GM18508 (cell line): ENCODE measurements around the gene FXN.

Experiments
- ATAC-seq: cut with Tn5 transposase; IDR thresholded peaks from one replicate; pipeline ENCODE4 v1.9.1; 2021; ENCODE audit warnings: moderate number of reproducible peaks; ENCODE audit not compliant: insufficient read depth, unreplicated experiment

Gene FXN

DNA sequence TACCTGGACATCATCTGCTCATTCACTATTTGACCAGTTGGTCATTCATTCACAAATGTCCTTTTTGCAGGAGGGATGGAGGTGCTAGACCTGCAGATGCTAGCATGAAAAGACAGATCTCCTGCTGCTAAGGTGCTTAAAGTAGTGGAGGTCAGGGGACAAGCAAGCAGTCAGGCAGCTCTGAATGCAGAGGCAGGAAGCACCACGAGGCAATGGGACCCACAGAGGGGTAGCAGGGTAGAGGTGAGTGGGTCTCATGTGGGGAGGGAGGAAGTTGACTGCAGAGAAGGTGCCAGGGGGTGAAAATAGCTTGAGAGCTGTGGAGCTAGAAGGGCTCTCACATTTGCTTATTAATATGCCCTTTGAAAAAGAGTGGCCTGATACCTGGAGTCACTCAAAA lies 25.2 kb downstream of the FXN start:
- ATAC-seq, result no peak

DNA sequence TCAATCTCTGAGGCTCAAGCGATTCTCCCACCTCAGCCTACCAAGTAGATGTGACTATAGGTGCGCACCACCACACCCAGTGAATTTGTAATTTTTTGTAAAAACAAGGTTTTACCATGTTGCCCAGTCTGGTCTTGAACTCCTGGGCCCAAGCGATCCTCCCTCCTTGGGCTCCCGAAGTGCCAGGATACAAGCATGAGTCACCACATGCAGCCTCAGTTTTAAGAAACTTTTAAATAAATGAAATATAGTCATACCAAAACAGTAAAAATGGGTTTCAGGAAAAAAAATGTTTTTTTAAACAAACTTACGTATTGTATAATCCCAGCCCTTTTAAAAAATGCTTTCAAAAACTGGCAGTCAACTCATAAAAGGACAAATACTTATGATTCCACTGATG lies 26.6 kb downstream of the FXN start:
- ATAC-seq, result no peak

DNA sequence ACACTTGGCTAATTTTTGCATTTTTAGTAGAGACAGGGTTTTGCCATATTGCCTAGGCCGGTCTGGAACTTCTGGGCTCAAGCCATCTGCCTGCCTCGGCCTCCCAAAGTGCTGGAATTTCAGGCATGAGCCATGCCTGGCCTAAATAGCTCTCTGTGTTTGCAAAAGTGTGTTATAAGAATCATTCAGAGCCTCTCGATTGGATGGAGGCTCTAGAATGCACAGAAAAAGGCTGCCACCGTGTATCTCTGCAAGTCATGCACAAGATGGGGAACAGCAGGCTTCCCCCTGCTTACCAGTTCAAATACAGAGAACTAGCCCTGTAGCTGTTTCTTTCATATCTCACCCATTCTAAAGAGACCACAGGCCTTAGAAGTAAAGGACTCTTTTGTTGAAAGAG lies 28.3 kb downstream of the FXN start:
- no peak for ATAC-seq

DNA sequence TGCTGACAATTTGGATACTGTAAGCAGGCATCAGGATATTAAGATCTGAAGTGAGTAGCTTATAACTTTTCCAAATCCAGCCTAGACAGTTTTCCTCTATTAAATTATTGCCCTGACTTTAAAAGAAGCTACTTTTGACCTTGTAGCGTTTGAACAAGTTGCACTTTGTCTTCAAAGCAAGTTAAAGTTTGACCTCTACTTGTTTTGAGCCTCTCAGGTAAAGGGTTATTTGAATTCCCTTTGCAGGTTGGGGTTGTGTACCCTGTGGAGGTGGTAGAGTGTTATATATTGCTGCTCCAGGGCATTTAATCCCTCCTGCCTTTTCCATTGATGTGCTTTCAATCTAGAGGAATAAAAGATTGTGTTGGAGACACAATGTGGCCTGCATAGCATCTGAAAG lies 30.1 kb downstream of the FXN start:
- no peak for ATAC-seq

DNA sequence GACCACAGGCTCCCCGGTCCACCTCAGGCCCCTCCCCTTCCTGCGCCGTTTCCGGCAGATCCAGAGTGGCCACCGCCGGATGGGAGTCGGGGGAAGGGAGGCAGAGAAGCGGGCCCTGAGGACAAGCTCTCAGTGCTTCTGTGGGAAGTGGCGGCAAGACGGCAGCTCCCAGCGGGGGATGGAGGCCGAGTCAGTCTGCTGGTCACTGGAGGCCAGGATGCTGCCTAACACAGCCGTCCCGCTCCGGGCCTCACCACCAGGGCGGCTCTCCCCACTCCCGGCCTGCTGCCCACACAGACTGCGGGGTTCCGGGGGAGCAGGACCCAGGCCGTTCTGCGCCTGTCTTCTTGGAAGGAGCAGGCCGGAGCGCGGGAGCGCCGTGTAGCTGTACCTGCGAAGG lies 31.4 kb downstream of the FXN start:
- no peak for ATAC-seq

DNA sequence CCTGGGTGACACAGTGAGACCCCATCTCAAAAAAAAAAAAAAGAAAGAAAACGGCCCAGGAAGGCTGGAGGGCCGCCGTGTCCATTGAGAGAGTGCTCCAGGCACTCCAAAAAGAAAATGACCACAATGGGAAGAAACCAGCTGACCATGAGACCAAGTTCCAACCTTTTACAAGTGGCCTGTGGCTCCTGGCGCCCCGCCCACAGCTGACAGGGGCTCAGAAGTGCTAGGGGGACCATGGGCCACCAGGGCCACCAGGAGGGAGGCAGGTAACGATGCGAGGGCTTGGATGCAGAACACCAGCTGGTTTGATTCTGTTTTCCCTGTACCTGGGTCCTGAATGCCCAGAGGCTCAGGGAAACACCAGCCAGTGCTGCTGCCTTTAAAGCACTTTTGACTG lies 34.6 kb downstream of the FXN start:
- ATAC-seq, result no peak

DNA sequence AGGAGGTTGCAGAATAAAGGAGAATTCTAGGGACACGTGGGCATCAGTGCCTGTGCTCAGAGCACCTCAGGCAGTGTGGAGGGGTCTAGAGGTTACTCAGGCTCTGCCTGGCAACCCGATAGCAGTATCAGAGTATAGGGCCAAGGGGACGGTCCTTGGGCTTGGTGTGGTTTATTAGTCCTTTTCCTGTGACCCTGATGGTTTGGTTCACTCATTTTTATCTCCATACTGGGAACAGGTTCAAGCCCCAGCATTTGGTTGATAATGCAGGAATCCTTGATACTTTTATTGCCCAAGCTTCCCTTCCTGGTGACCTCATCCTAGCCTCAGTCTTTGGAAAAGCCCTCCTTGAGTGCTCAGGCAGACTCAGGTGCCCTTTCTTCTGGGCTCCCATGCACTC lies 35.5 kb downstream of the FXN start:
- no peak for ATAC-seq

DNA sequence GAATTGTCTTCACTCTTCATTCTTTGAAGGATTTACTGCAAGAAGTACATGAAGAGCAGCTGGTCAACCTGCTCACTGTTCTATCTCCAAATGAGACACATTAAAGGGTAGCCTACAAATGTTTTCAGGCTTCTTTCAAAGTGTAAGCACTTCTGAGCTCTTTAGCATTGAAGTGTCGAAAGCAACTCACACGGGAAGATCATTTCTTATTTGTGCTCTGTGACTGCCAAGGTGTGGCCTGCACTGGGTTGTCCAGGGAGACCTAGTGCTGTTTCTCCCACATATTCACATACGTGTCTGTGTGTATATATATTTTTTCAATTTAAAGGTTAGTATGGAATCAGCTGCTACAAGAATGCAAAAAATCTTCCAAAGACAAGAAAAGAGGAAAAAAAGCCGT lies 37.6 kb downstream of the FXN start:
- ATAC-seq, result no peak

DNA sequence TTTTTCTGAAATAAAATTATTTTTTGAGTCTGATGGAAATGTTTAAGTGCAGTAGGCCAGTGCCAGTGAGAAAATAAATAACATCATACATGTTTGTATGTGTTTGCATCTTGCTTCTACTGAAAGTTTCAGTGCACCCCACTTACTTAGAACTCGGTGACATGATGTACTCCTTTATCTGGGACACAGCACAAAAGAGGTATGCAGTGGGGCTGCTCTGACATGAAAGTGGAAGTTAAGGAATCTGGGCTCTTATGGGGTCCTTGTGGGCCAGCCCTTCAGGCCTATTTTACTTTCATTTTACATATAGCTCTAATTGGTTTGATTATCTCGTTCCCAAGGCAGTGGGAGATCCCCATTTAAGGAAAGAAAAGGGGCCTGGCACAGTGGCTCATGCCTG lies 39.2 kb downstream of the FXN start:
- ATAC-seq, result no peak

DNA sequence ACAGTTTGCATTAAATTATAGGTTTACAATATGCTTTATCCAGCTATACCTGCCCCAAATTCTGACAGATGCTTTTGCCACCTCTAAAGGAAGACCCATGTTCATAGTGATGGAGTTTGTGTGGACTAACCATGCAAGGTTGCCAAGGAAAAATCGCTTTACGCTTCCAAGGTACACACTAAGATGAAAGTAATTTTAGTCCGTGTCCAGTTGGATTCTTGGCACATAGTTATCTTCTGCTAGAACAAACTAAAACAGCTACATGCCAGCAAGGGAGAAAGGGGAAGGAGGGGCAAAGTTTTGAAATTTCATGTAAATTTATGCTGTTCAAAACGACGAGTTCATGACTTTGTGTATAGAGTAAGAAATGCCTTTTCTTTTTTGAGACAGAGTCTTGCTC lies 41.0 kb downstream of the FXN start:
- no peak for ATAC-seq

DNA sequence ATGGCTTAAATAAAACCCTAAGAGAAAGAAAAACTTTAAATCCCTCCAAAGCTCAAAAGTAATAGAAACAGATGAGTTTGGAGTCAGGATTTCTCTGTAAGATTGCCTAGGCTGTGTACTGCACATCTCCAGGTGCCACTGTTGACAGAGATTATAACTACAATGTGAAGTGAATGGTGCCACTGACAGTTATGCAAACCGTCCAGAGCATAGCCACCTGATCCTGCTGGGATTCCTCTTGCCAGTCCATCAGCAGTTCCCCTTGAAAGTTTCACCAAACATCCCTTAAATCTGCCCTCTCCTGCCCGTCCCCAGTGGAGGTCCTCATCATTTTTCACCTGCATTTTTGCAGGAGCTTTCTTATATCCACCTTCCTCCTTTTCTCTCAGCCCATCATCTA lies 42.5 kb downstream of the FXN start:
- ATAC-seq, result no peak

DNA sequence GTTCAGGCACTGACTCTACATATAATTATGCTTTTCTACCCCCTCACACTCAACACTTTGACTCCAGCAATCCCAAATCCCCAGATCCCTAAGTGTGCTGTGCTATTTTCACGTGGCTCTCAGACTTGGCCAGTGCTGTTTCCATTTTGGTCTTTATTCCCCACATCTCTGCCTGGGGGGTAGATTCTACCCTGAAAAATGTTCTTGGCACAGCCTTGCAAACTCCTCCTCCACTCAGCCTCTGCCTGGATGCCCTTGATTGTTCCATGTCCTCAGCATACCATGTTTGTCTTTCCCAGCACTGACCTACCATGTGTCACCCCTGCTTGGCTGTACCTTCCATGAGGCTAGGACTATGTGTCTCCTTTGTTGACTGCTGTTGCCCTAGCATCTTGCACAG lies 43.0 kb downstream of the FXN start:
- ATAC-seq, result no peak

DNA sequence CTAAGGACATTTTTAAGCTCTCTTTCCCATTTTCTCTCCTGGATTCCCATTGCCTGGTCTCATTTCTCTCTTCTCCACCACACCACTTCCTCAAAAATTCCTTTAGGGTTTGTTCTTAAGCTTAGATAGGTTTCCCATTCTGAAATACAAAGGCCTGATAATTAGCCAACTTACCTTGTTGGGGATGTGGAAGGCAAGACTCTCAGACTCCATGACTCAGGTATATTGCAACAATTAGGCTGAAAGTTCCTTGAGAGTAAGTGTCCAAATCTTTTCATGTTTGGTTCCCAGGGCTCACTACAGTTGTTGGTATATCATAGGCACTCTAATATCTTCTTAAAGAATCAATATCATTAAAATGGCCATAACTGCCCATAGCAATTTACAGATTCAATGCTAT lies 43.6 kb downstream of the FXN start:
- no peak for ATAC-seq

DNA sequence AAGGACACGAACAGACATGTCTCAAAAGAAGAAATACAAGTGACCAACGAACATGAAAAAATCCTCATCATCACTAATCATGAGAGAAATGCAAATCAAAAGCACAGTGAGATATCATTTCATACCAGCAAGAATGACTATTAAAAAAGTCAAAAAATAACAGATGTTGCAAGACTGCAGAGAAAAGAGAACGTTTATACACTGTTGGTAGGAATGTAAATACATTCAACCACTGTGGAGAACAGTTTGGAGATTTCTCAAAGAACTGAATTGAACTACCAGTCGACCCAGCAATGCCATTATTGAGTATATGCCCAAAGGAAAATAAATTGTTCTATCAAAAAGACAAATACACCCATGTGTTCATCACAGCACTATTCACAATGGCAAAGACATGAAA lies 45.7 kb downstream of the FXN start:
- ATAC-seq, result no peak

DNA sequence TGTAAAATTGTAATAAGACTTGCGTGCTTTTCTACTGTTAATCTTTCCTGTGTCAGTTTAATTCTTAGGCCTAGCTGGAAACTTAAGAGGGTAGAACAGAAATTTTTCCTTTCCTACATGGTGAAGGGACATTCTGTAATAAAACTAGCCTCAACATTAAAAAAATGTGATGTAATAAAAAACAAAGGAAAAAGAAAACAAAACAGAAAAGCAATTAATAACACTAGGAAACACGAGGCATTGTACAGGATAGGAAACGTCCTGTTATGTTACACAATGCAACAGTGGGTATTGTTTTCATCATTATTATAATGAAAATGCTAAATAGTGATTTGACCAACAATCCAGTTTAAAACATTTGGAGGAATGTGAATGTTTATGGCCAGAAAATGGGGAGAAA lies 47.8 kb downstream of the FXN start:
- no peak for ATAC-seq

DNA sequence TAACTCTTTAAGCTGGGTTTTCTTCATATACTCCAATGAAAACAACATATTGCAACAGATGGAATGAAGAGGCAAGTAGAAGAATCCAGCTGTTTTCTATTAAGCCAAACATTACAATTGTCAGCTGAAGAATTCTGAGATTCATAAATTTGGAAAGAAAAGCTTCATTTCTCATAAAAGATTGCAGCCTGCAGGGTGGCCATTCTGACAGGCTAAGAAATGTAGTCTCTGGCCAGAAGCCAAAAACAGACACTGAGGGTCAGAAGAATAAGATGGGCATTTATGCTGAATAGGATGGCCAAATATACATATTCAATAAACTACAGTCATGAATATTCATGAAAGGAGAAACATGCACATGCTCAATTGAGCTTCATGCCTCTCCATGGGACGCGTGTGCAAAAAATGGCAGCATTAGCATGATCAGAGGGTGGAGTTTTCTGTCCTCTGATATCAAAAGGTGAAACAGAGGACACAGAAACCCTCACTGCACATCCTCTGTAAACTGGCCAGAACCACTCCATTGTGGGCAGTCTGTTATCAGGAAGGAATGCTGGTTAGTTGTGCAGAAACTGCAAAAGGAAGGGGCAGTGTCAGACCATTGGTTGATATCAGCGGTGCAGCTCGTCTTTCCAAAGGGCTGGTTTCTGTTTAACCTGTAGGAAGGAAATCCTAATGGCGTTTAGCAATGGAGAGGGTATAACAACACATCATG lies 50.2 kb downstream of the FXN start:
- no peak for ATAC-seq

DNA sequence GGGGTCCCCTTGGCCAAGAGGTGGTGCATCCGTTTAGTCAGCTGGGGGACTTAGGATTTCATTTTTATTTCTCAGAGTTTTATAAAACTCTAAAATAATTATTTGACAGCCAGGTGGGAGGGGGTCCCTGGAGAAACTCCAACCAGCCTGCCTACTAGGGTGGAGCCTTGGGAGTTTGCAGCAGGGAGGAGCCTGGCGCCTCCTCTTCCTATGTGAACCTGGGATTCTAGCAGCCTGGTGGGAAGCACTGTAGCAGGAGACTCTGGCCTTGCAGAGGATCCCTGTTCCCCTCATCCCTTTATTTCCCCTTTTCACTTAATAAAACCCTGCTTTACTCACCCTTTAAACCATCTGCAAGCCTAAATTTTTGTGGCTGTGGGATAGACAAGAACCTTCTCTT lies 50.8 kb downstream of the FXN start:
- ATAC-seq, result no peak

DNA sequence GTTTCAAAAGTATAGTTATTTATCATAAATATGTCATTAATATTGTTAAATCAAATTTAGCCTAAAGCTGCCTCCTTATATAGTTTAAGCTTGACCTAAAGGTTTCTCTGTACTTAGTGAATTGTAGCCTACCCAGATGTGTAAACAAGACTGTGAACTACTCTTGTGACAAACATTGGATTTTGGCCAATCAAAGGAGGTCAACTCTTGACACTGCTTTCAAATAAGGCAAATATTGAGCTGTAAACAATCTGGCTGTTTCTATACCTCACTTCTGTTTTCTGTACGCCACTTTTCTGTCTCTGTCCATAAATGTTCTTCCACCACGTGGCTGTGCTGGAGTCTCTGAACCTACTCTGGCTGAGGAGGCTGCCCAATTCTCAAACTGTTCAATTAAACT lies 51.2 kb downstream of the FXN start:
- no peak for ATAC-seq

DNA sequence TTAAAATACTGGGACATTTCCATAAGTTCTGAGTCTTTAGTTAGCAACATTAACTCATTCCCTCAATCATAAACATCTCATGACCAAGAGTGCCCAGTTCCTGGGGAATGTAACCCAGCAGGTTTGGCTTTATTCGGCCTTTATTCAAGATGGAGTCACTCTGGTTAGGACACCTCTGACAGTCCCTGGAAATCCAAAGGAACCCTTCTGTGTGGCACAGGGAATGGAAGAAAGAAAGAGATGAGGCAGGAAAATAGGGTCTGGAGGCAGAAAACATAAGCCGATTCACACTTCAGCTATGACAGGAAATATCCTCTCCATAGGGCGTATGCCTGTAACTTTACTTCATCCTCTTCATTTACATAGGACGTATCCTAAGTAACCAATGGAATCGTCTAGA lies 53.5 kb downstream of the FXN start:
- no peak for ATAC-seq

DNA sequence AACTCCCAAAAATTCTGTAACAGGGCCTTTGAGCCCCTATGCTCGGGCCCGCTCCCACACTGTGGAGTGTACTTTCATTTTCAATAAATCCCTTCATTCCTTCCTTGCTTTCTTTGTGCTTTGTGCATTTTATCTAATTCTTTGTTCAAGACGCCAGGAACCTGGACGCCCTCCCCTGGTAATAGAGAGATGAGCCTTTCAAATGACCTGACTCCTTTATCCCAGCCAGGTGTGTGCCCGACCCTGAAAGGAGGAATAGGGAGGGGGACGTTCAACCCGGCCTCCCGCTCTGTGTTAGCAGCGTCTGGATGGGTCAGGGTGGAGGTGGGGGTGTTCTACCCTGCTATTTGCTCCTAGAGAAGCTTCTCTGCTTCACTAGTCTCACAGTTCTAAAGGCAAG lies 53.9 kb downstream of the FXN start:
- no peak for ATAC-seq

DNA sequence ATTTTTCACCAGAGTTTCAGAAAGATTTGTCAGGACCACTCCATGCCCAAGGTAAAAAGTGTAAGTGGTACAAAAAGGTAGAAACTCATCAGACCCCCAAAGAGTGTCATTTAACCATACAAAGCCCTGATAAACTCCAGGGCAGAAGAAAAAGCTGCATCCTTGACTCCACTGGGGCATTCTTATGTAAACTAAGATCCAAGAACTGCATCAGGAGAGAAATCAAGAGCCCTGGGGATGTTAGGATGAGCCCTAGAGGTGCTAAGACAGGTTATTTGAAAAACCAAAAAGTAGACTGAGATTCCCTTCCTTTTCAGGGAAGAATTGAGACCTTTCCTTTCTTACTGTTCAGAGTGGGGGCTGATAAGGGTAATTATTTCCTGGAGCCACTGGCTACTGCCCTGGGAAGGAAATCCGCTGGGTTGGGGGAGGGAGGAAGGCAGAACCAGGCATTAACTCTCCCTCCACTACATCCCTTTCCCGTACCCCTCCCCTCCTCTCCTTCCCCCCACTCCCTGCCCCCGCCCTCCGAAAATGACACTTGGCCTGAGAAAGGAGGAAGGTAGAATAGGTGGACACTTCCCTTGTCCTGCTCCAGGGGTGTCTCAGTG lies 54.7 kb downstream of the FXN start:
- no peak for ATAC-seq

DNA sequence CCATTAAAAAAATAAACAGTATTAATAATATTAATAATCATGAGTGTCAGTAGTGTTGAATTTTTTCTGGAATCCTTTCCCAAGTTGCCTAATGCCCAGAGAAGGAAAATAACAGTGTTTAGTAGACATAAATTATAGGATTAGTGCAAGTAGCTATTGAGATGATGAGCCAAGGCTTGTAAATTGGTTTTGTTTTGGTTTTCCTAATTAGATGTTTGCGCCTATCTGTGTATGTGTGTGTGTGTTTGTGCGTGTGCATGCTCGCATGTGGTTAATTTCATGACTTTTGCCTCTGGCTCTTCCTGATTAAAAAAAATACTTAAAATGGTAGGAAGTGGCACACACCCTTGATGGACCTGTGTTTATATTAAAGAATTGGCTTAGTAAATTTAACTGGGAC lies 55.4 kb downstream of the FXN start:
- no peak for ATAC-seq
